RPMI8226 (cell line): ENCODE measurements around the gene NCSTN.

ENCODE experiments used
- DNase-seq: peaks from one replicate; pipeline ENCODE4 v3.0.0-alpha.2; 2015

The NCSTN gene

DNA sequence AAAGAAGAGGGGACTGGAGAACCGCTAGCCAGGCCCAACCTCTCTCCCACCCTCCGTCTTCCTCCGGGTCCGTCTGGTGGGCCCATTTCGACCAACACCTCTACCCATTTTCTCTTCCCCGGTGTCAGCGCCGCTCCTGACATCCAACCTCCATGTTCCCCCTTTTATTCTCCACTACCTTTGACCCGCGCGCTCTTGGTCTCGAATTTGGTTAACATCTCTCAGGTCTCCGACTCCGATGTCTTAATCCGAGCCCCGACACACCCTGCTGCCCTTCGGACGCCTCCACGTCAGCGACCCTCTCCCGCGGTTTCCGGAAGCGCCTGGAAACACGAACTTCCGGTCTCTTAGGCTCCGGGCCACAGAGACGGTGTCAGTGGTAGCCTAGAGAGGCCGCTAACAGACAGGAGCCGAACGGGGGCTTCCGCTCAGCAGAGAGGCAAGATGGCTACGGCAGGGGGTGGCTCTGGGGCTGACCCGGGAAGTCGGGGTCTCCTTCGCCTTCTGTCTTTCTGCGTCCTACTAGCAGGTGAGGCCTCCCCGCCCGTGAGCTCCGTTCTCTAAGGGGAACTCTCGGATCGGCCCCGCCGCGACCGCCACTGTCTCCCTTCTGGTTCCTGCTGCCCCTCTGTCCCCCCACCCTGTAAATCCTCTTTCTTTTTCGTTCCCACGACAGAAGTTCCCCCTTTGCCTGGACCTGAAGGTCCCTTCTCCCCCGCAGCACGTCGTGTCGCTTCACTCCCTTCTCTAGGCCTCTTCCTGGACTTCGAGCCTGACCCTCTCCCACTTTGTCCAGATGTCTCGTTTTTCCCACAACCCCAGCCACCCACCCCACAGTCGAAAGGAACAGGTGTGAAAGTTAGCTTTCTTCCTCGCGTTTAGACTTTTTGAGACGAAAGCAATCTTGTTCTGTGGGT, at the start of gene NCSTN, which contains the start of gene COPA:
TSS of gene NCSTN (plus strand) at position 431 of the 917 bp plus-strand sequence. CDS start at position 445, 14 bp downstream.
TSS of gene COPA (minus strand) at position 298 of the 917 bp plus-strand sequence. CDS start at position 218, 80 bp downstream.
- DNase-seq: peak; percentile 97

- DNase-seq: no peak
Measured at GRCh38 chr1:160296036-160296435, 47.1 kb upstream of the NCSTN start.

GRCh38 chr1:160300173-160300572, 43.0 kb upstream of the NCSTN start:
- DNase-seq: no peak

DNA sequence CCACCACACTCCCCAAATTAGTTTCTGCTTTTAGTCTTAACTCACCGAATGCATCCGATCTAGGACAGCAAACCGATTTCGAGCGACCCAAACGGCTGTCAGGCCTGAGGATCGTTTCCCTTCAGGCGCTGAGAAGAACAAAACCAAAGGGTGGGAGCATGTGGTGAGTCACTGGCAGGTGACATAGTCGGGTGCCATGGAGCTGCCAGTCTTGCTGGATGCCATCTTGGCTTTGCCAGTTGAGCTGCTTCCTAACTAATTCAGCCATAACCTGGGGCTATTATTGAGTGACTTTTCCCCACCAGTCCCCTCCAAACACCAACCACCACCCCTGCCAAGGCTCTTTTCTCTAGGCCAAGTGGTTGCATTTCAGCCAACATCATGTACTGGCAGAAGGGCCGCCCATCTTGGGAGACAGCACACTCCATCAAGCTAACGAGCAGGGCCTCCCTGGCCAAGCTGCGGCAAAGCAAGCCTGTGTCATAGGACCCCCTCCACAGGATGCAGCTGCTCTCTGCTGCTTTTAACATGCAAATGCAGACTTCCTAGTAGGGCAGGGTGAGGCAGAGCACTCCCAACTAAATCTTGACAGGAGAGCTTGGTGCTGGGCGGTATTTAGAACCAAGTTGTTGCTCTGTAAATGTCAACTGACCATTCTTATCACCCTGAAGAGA, 35.9 kb upstream of the NCSTN start:
- no peak for DNase-seq

DNA sequence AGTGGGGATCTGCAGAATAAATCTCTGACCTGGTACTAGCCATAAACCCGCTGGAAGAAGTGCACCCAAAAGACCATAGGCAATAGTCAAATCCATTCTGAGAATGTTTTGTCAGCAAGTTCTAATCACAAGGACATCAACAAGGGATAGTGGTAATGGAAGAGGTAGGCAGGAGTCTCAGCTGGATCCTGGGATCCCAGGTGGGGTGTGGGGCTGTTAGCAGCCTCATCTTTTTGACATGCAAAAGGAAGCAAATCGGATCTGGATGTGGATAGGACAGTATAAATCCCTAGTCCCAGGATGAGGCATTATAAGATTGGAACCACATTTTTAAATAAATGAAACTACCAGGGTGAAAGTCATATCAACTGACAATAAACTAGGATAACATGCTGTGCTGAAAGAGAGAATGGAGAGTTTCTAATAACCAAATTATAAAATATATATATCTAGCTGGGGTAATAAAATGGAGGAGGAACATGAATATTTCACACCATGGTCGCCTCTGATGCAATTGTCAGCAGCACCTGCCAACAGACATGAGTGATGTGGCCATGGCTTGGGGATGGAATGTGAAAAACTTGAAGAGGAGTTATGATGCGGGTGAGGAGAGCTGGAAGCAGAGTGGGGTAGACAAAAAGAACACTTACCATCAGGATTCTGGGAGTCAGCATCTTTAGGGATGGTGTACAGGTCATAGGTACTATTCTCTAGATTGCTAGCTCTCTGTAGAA, 34.6 kb upstream of the NCSTN start:
- DNase-seq: no peak

DNA sequence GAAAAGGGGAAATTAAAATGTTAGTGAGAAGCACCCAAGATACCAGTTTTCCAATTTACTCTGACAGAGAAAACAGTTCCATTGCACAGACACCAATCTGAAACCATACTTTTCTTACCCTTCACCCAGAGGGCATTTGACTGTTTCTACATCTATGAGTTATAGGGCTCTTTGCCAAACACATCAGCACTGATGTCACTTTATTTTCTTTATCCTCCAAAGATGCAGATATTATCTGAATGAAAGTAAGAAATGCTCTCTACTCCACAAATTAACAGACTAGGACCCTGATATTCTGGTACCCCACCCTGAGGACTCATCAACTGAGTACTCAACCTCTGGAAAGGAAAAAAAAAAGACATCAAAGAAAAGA, 34.0 kb upstream of the NCSTN start:
- no peak for DNase-seq

- DNase-seq: no peak
Measured at GRCh38 chr1:160309571-160309970, 33.6 kb upstream of the NCSTN start.

- DNase-seq: no peak
Measured at GRCh38 chr1:160315359-160315758, 27.8 kb upstream of the NCSTN start.

- no peak for DNase-seq
Measured at GRCh38 chr1:160322831-160323230, 20.4 kb upstream of the NCSTN start.

DNA sequence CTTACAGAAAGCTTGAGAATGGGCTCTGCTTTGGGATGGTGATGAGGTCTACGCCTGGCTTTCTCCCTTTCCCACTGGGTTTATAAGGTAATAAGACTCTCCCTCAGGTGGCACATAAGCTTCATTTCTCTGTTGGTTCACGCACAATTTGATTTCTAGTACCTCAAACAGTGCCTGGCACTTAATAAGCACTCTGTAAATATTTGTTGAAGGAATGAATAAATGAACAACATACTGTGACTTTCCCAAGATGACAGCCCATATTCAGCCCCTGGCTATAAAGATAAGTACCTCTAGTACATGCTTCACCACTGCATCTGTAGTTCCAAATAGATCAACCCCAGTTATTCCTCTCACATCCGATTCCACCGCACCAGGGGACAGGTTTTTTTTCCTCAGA, 17.9 kb upstream of the NCSTN start:
- DNase-seq: no peak

DNA sequence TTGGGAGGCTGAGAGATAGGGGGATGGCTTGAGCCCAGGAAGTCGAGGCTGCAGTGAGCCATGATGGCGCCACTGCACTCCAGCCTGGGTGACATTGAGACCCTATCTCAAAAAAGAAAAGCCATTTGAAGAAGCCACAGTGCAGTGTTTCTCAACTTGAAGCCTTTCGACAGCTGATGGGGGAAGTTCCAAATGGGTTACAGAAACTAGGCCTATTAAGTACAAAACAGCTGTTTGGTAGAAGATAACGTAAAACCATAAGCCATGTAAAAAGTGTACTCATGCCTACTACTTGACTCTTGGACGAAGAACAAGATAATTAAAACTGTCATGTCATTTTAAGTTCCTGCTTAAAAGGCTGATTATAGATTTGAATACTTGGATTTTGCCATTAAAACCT, 16.8 kb upstream of the NCSTN start:
- DNase-seq: no peak

DNA sequence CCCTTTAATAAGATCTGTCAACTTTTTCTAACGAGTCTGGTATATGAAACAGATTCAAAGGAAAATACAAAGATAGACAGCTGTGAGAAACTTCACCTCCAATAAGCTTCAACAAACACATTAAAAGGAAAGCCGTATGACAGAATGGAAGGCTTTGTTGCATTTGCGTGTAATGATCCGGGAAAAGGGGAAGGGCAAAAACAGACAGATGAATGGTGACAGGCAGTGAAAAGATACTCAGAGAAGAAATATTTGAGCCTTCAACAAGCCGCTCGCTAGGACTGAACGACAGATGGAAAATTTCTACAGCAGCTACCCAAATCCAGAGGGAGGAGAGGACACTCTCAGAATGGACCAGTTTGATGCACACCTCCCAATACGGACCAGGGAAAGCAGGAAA, 15.0 kb upstream of the NCSTN start:
- no peak for DNase-seq

DNA sequence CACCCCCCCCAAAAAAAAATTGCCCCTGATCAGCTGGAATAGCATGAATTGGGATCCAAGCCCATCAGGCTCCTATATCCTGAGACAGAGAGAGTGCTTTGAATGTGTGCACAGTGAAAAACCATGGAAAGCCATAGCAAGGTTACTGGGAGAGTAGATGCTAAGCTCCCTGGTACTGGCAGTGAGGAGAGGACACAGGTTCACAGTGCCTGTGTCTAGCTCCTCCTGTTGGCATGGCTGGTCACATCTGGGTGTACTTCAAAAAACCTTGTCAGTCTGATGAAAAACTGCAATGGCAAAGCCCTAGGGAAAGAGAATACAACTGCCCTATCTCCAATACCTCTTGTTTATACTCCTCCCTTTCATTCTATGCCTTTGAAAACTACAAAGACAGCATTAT, 13.1 kb upstream of the NCSTN start:
- no peak for DNase-seq

GRCh38 chr1:160332516-160332915, 10.7 kb upstream of the NCSTN start:
- DNase-seq: no peak

- DNase-seq: no peak
Measured at GRCh38 chr1:160338580-160338979, 4.6 kb upstream of the NCSTN start.

- no peak for DNase-seq
Measured at GRCh38 chr1:160340146-160340545, 3.0 kb upstream of the NCSTN start.

DNA sequence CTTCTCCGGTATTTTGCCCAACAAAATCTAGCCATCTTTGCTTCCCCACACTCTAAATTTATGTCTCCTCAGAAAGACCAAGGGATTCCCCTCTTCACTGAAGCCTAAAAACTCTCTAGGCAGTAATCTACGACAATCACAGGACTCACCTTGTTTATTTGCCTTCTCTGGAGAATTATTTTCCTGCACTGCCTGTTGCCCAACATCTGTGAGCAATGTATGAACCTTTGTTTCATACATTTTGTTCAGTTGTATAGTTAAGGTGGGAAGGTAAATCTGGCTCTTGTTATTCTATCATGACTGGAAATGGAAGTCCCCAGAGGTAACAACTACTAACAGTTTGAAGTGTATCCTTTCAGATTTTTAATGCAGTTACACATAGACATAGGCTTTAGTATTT, 2.3 kb upstream of the NCSTN start:
- no peak for DNase-seq

GRCh38 chr1:160342526-160342925, 657 bp upstream of the NCSTN start:
- no peak for DNase-seq

DNA sequence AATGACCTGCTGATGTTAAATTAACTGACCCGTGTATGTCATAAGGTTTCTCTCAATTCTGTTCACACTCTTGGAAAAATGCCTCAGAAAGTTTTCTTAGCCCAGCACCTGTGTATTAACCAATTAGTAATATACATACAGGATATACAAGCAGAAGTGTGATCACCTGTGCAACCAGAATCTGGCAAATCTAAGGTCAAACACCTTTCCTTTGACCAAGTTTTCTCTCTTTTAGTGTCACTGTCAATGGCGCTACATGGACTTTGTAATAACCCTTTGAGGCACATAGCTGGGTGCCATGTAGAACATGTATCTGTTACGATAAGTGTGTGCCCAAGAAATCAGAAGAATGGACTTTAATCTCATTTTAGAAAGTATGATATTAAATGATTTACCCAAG, 1.1 kb downstream of the NCSTN start:
- no peak for DNase-seq

DNA sequence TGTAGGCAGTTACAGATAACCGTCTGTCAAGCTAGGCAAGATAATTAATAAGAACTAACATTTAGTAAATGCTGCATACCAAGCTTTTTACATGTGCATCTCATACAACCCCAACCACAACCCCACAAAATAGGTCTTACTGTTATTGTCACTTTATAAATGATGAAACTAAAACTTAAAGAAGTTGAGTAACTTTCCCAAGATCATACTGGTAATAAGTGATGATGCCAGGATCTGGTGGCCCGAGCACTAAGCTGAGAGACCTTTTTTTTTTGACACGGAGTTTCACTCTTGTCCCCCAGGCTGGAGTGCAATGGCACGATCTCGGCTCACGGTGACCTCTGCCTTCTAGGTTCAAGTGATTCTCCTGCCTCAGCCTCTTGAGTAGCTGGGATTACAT, 1.8 kb downstream of the NCSTN start:
- no peak for DNase-seq

- DNase-seq: no peak
Measured at GRCh38 chr1:160346463-160346862, 3.3 kb downstream of the NCSTN start.

GRCh38 chr1:160346958-160347357, 3.8 kb downstream of the NCSTN start:
- no peak for DNase-seq

GRCh38 chr1:160351629-160352028, 8.4 kb downstream of the NCSTN start:
- DNase-seq: no peak

- DNase-seq: no peak
Measured at GRCh38 chr1:160352555-160352954, 9.4 kb downstream of the NCSTN start.
